K562 (cell line): Measurements from ENCODE around the gene EFS. TPM values are rescaled to one million over a fixed set of nuclear protein-coding genes. Genes with fewer than 3 reads are reported as not detected.
A peak's percentile ranks its signal among the peaks of the same experiment; 100 is the strongest.

Experiments
- CREB5 ChIP-seq: fragments of 250-450 bp; sonication (Bioruptor Pico); IDR thresholded peaks from 2 replicates; pipeline ENCODE4 v1.5.0; 2020; ENCODE audit warnings: mild to moderate bottlenecking
- FOXA1 ChIP-seq: fragments of 450-650 bp; IDR thresholded peaks from 2 replicates; pipeline ENCODE4 v1.6.1; 2016; ENCODE audit warnings: mild to moderate bottlenecking, borderline replicate concordance
- FOXK2 ChIP-seq, 2 experiments: fragments of 450-650 bp; IDR thresholded peaks in 1 of 2; conservative IDR thresholded peaks in 1 of 2; 2 replicates each; pipeline ENCODE4 v1.6.1; 2016; ENCODE audit warnings: low read depth in 2 of 2, mild to moderate bottlenecking in 1 of 2
- HNRNPUL1 ChIP-seq: fragments of 200-400 bp; formaldehyde crosslinking; IDR thresholded peaks from 2 replicates; pipeline ENCODE4 v1.6.1; 2017; ENCODE audit warnings: low read length
- HSF4 ChIP-seq: fragments of 250-450 bp; sonication (Bioruptor Pico); IDR thresholded peaks from 2 replicates; pipeline ENCODE4 v2.1.2; 2022; ENCODE audit warnings: mild to moderate bottlenecking, moderate library complexity, borderline replicate concordance
- PRPF4 ChIP-seq: fragments of 200-400 bp; formaldehyde crosslinking; IDR thresholded peaks from one replicate; pipeline ENCODE4 v1.6.1; 2017; ENCODE audit warnings: low read length, low read depth, mild to moderate bottlenecking; ENCODE audit not compliant: insufficient read depth, poor library complexity, severe bottlenecking
- RNF2 ChIP-seq: sonication (generic); IDR thresholded peaks from 2 replicates; pipeline ENCODE4 v1.6.1; 2016
- RNF219 ChIP-seq: fragments of 250-450 bp; sonication (Bioruptor Pico); IDR thresholded peaks from 2 replicates; pipeline ENCODE4 v1.5.0; 2022; ENCODE audit warnings: mild to moderate bottlenecking
- SIN3B ChIP-seq: fragments of 450-650 bp; IDR thresholded peaks from 2 replicates; pipeline ENCODE4 v1.6.1; 2017; ENCODE audit warnings: low read depth, mild to moderate bottlenecking, moderate library complexity
- TAF7 ChIP-seq: fragments of 450-650 bp; IDR thresholded peaks from 2 replicates; pipeline ENCODE4 v1.6.1; 2016; ENCODE audit warnings: missing genetic modification characterization, missing compliant biosample characterization
- TCF3 ChIP-seq: sonication (generic); formaldehyde crosslinking; IDR thresholded peaks from 2 replicates; pipeline ENCODE4 v1.4.0; 2020; ENCODE audit warnings: mild to moderate bottlenecking, missing genetic modification reagents
- TEAD1 ChIP-seq, 2 experiments: fragments of 450-650 bp in 1 of 2; sonication (generic) in 1 of 2; formaldehyde crosslinking; IDR thresholded peaks; 2 replicates each; pipeline versions ENCODE4 v1.4.0 to v1.8.0; 2020 to 2022; ENCODE audit warnings: mild to moderate bottlenecking in 2 of 2, missing genetic modification reagents in 1 of 2
- TRIM24 ChIP-seq, 2 experiments: fragments of 450-650 bp; IDR thresholded peaks; 2 replicates each; pipeline ENCODE4 v1.6.1; 2016
- VEZF1 ChIP-seq: fragments of 200-800 bp; sonication (Bioruptor generic); IDR thresholded peaks from 2 replicates; pipeline ENCODE4 v1.6.1; 2017; ENCODE audit warnings: missing genetic modification characterization, missing compliant biosample characterization
- ZNF280B ChIP-seq: fragments of 250-450 bp; sonication (Bioruptor Pico); IDR thresholded peaks from 2 replicates; pipeline ENCODE4 v1.5.1; 2021; ENCODE audit warnings: mild to moderate bottlenecking
- ZNF436 ChIP-seq: fragments of 250-450, 450-650 bp; sonication (Bioruptor Pico); formaldehyde crosslinking; IDR thresholded peaks from 2 replicates; pipeline ENCODE4 v1.7.0; 2020; ENCODE audit warnings: mild to moderate bottlenecking
- ZNF586 ChIP-seq: fragments of 450-650 bp; formaldehyde crosslinking; conservative IDR thresholded peaks from 2 replicates; pipeline ENCODE4 v1.4.0; 2020; ENCODE audit warnings: mild to moderate bottlenecking, moderate library complexity
- ZNF639 ChIP-seq, 2 experiments: fragments of 200-800 bp in 1 of 2; sonication (Bioruptor generic) in 1 of 2; sonication (generic) in 1 of 2; formaldehyde crosslinking in 1 of 2; IDR thresholded peaks in 1 of 2; conservative IDR thresholded peaks in 1 of 2; 2 replicates each; pipeline versions ENCODE4 v1.5.0 to v1.6.1; 2016 to 2020; ENCODE audit warnings: missing compliant biosample characterization in 1 of 2, missing genetic modification characterization in 1 of 2, missing genetic modification reagents in 1 of 2
- ZNF707 ChIP-seq: fragments of 250-450 bp; sonication (Bioruptor Pico); conservative IDR thresholded peaks from 2 replicates; pipeline ENCODE4 v1.8.0; 2022; ENCODE audit warnings: inconsistent platforms, mild to moderate bottlenecking, moderate library complexity
- polyA plus RNA-seq, 8 experiments: library from polyadenylated mRNA; depleted of rRNA in 4 of 8; stranded (reverse) in 5 of 8; unstranded in 3 of 8; fragments of >200 nt; fragmentation: Nextera tagmentation in 2 of 8; fragmentation: Illumina TruSeq in 1 of 8; extraction: Ambion mirVana in 2 of 8; extraction: Trizol in 1 of 8; gene quantifications; 2 replicates each; pipeline versions ENCODE4 v1.2.1 to v1.2.3, GENCODE V29; 2011 to 2014; ENCODE audit warnings: inconsistent platforms in 1 of 8, missing spikeins in 1 of 8
- total RNA-seq, 7 experiments: library from RNA; depleted of rRNA in 6 of 7; stranded (reverse); fragments of >200 nt in 6 of 7; fragmentation: Illumina TruSeq in 2 of 7; extraction: Trizol in 2 of 7; gene quantifications; 2 replicates each; pipeline versions ENCODE4 v1.2.1 to v1.2.3, GENCODE V29; 2011 to 2021; ENCODE audit warnings: low replicate concordance in 1 of 7

EFS gene
- total and polyA plus RNA-seq, 9 of the 15 experiments (the other 6 are each of a cell fraction or from before 2014, with no cell fraction given) = 0.01 to 0.03 TPM; not detected in 7

GRCh38 chr14:23306412-23307145 lies 58.4 kb downstream of the EFS start, which contains the start of gene BCL2L2 (continued):
- TF ChIP-seq FOXK2 (conservative IDR thresholded peaks at IDR 0.05 in 1 of 2, IDR thresholded peaks at IDR 0.05 in 1 of 2; ENCODE audit: low read depth in 2 of 2) = peak; percentile 88
- no peak for TF ChIP-seq HNRNPUL1
- no peak for TF ChIP-seq RNF219 (CRISPR knock-in tag)
- no peak for TF ChIP-seq TAF7 (tag)
- no peak for TF ChIP-seq ZNF436 (CRISPR knock-in tag)
- TF ChIP-seq TRIM24 (IDR thresholded peaks at IDR 0.05) = peak; percentile 12 to 51; a peak in 1 of 4 replicates
- TF ChIP-seq CREB5 (CRISPR knock-in tag) = no peak
- TF ChIP-seq VEZF1 (CRISPR knock-in tag) = no peak
- peak in 1 of 2 experiments; percentile 85; a peak in 2 of 4 replicates for TF ChIP-seq ZNF639 (CRISPR knock-in tag; conservative IDR thresholded peaks at IDR 0.05 in 1 of 2, IDR thresholded peaks at IDR 0.05 in 1 of 2)
- no peak for TF ChIP-seq FOXA1
- TF ChIP-seq SIN3B = no peak
- no peak for TF ChIP-seq ZNF280B (CRISPR knock-in tag)
- no peak for TF ChIP-seq ZNF586 (CRISPR knock-in tag)
- TF ChIP-seq ZNF707 (CRISPR knock-in tag) = no peak
- TF ChIP-seq TCF3 (CRISPR knock-in tag) = no peak
- no peak for TF ChIP-seq HSF4 (CRISPR knock-in tag)
- peak in 1 of 2 experiments; percentile 83; a peak in 2 of 4 replicates for TF ChIP-seq TEAD1 (CRISPR knock-in tag; IDR thresholded peaks at IDR 0.05)
- no peak; the same call in 1 of the 2 replicates for TF ChIP-seq RNF2
- TF ChIP-seq PRPF4 = no peak
